GM13977 (cell line): ENCODE results near the gene KIAA1958.
"Not testable (repeated sequence)": the region's sequence is repeated elsewhere in the genome, so short reads cannot be mapped to it uniquely, and the experiment has no call there.

Experiments used
- DNase-seq: peaks from one replicate; pipeline ENCODE4 v3.0.0; 2012; ENCODE audit warnings: low spot score
- in situ Hi-C: fragments of 300-500 bp; cut with MboI; formaldehyde crosslinking; loops from one replicate; pipeline ENCODE4 v1.12.0; 2022; ENCODE audit warnings: low sequenced_read_pairs, low pct_unique_long_range_greater_than_20kb, mixed read lengths, inconsistent platforms; ENCODE audit not compliant: unreplicated experiment
- TF ChIP-seq, protein P1 (sequence below): IDR thresholded peaks from 2 replicates; pipeline ENCODE4 v1.5.1; 2012; ENCODE audit warnings: mild to moderate bottlenecking, control low read depth; ENCODE audit not compliant: insufficient read depth; ENCODE audit errors: extremely low read depth, missing control alignments

Gene KIAA1958

DNA sequence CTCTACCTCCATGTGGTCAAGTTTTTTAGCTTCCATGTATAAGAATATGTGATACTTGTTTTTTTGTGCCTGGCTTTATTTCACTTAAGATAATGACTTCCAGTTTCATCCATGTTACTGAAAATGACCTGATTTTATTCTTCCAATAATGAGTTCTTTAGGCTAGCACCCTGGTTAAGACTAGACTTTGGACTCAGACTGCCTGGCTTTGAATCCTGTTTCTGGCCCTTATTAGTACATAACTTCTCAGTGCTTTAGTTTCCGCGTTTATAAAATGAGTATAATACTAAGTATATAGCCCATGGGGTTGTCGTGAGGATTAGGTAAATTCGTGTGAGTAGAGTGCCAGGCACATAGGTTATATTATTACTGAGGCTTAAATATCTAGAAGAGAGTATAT, 18.5 kb downstream of the KIAA1958 start:
- in situ Hi-C loops: no loop called here
- TF ChIP-seq, protein P1, sequence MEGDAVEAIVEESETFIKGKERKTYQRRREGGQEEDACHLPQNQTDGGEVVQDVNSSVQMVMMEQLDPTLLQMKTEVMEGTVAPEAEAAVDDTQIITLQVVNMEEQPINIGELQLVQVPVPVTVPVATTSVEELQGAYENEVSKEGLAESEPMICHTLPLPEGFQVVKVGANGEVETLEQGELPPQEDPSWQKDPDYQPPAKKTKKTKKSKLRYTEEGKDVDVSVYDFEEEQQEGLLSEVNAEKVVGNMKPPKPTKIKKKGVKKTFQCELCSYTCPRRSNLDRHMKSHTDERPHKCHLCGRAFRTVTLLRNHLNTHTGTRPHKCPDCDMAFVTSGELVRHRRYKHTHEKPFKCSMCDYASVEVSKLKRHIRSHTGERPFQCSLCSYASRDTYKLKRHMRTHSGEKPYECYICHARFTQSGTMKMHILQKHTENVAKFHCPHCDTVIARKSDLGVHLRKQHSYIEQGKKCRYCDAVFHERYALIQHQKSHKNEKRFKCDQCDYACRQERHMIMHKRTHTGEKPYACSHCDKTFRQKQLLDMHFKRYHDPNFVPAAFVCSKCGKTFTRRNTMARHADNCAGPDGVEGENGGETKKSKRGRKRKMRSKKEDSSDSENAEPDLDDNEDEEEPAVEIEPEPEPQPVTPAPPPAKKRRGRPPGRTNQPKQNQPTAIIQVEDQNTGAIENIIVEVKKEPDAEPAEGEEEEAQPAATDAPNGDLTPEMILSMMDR: no peak
- no peak for DNase-seq

DNA sequence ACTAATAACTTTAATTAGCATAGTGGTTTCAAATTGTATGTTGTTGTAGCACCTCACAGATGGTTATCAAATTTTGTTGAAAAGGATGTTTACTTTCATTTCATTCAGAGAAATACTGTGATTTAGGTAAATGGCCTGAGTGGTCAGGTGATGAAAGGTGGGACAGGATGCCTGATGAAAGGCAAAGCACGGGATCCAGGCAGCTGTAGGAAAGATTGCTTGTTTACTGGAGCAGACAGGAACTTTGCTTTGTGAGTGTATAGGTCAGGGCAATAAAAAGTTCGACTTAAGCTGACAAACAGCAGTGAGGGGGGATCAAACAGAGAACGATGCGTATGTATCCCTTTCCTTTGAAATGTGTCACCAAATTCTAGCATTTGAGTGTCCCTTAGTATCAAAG, 19.0 kb downstream of the KIAA1958 start:
- in situ Hi-C loops: no loop called here
- TF ChIP-seq, protein P1: no peak
- no peak for DNase-seq

DNA sequence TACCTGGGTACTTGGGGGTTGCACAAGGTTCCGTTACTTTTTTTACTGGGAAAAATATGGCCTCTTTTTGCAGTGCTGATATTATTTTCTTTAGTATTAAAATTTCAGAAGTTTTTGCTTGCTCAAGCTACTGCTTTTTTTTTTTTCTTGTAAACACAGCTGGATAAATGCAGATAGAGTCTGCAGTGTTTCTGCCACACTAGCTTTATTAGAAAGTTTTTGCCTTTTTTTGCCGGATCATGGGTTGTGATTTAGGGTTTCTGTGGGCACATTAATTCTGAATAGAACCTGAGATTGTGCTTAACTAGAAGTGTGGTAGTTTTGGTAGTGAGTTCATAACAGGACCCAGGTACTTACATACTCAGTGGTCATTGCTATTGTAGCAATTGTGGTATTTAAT, 19.9 kb downstream of the KIAA1958 start:
- in situ Hi-C loops: no loop called here
- TF ChIP-seq, protein P1: no peak
- no peak for DNase-seq

DNA sequence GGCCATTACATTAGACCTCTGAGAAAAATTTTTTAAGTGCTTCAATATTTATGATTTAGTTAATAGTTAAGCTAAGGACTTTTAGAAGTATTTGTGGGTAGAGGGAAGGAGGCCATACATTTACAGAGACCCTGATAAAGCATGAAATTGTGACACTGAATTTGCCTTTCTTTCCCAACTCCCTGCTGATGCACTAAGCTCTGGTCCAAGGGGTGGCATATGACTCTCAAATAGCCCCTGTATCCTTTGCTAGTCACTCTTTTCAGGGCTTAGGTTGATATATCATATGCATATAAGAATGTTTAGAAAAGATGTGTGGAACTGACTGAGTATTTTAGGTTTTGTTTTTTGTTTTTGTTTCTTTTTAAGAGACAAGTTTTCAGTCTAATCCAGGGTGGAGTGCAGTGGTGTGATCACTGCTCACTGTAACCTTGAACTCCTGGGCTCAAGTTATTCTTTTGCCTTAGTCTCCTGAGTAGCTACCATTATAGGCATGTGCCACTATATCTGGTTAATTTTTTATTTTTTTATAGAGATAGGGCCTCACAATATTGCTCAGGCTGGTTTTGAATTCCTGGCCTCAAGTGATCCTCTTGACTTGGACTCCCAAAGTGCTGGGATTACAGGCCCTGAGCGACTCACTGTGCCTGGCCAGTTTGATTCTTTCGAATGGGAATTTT, 20.5 kb downstream of the KIAA1958 start:
- in situ Hi-C loops: no loop called here
- TF ChIP-seq, protein P1: no peak
- DNase-seq: no peak

DNA sequence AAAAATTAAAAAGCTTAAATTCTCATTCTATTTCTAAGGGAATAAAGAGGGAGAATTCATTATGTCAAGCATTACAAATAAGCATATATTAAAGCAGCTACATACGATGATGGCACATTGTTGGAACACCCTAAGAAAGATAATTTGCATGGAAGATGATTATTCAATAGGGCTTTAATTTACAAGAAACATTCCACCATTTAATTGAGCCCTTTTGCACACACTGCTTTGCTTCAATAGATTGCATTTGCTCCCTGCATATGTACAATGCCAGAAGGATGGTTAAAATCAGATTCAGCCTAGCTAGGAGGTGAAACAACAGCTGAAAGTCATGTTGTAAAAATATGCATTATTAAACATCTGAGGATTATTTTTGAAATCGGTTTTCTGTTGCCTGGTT, 21.8 kb downstream of the KIAA1958 start:
- DNase-seq: no peak
- in situ Hi-C loops: no loop called here
- TF ChIP-seq, protein P1: no peak

DNA sequence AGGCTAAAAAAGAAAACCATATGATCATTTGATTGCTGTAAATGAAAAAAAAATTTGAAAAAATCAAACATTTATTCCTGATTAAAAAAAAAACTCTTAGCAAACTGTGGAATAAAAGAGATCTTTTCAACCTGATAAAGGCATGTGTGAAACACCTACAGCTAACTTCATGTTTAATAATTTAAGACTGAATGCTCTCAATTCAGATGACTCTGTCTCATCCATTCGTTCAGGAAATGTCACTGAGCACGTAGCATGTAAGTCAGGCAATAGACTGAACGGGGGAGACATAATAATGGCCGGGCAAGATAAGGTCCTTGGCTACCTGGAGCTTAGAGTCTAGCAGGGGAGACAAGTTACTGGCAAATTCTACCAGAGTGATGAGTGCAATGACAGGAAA, 25.8 kb downstream of the KIAA1958 start:
- in situ Hi-C loops, DNase-seq: not testable (repeated sequence)

DNA sequence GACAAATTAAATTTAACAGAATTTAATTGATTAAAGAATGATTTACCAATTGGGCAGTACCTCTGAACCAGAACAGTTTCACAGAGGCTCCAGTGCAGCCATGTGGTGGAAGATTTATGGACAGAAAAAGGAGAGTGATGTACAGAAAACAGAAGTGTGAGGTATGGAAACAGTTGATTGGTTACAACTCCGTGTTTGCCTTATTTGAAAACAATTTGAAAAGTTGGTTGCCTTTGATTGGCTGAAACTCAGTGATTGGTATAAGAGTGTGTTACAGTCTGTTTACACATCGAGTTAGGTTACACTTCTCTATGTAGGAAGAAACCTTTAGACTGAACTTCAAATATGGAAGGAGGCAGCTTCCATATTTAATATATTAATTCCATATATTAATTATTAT, 30.1 kb downstream of the KIAA1958 start:
- DNase-seq: no peak
- TF ChIP-seq, protein P1: no peak
- in situ Hi-C loops: no loop called here
